NK-92 (cell line): ENCODE results near the gene MON1A.

Experiments used
- DNase-seq: peaks from one replicate; lab custom pipeline; 2025; ENCODE audit not compliant: unreplicated experiment; lab: John Stamatoyannopoulos, UW

MON1A gene

GRCh38 chr3:49896345-49896744 lies 33.3 kb downstream of the MON1A start:
- no peak for DNase-seq

- no peak for DNase-seq
Observed at GRCh38 chr3:49895791-49896190, 33.8 kb downstream of the MON1A start.

GRCh38 chr3:49889296-49889695 lies 40.3 kb downstream of the MON1A start:
- no peak for DNase-seq

DNA sequence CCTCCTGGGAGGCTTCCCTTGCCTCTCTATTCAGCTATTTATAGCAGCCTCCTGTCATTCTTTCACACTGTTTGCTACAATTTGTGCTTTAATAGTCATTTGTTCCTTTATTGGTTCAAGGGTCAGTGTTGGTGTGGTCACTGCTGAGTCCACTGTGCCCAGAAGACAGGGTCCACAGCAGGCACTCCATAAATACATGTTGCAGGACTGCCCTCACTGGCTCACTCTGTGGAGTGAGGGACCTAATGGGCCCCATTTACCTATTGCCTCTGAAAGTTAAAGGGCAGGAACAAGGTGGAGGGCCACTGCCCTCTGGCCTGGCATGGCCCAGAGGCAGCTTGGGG lies 42.7 kb downstream of the MON1A start:
- DNase-seq: no peak

DNA sequence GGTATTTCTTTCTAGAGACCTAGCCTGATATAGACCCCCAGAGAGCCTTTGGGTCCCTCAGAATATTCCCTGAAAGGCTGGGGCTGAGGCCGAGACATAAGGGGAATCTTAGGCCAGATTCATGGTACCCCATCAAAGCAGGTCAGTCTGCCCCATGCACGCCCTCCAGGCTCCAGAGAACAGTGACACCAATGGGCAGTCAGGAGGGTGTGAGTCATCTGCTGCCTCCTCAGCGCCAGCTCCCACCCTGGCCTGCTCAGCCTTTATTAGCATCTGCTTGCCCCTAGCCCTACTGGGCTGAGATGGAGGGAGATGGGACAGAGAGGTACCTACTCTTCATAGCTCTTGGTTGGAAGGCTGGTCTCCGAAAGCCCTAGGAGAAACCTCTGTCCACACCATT lies 45.6 kb downstream of the MON1A start:
- no peak for DNase-seq

GRCh38 chr3:49882166-49882565 lies 47.4 kb downstream of the MON1A start:
- no peak for DNase-seq

DNA sequence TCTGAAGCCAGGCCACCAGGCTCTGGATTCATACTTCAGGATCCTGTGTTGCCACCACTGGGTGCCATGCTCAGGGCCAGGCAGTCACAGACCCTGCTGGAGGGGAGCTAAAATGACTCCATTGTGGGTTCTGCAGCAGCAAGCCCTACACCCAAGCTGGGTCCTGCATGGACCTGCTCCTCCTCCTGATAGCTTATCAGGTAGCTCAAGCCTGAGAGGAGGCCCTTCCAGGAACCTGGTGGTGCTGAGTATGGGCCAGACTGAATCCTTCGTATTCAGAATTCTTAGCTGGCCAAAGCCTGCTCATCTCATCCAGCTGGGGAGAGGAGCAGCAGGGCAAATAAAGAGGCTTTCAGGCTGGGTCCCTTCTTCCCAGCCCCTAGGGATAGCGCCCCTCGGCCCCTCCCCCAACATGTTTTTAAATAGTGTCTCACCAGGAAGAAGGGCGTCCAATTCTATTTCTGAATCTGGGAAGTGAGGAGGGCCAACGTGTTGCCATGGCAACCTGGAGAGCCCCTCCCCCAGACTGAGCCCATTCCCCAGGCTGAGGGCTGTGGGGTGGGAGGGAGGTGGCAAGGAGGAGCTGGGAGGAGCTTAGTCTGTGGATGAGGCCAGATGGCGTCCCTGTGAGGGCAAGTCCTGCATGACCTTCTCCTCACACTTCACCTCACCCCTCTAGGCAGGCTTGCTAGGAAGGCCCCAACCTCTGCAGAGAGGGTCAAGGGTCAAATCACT lies 48.9 kb downstream of the MON1A start:
- DNase-seq: no peak

DNA sequence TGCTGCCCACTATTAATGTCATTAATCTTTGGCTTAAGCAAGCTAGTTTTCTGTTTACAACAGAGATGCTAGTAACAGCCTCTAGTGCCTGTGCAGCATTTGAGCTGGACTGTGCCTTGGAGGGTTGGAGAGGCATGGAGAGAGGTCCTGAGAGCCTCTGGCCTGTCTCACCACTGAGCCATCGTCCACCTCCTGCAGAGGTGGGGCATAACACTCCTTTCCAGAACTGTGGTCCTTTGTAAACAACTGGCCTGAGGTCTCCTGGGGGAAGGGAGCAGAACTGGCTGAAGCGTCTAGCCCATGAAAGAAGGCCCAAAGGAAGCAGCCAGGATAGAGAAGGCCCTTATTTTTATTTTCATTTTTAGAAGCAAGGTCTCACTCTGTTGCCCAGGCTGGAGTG lies 49.9 kb downstream of the MON1A start:
- no peak for DNase-seq

GRCh38 chr3:49878686-49879085 lies 50.9 kb downstream of the MON1A start:
- no peak for DNase-seq

GRCh38 chr3:49877716-49878115 lies 51.9 kb downstream of the MON1A start:
- no peak for DNase-seq

- DNase-seq: no peak
Observed at GRCh38 chr3:49876567-49876966, 53.0 kb downstream of the MON1A start.

- no peak for DNase-seq
Observed at GRCh38 chr3:49873623-49874022, 56.0 kb downstream of the MON1A start.

DNA sequence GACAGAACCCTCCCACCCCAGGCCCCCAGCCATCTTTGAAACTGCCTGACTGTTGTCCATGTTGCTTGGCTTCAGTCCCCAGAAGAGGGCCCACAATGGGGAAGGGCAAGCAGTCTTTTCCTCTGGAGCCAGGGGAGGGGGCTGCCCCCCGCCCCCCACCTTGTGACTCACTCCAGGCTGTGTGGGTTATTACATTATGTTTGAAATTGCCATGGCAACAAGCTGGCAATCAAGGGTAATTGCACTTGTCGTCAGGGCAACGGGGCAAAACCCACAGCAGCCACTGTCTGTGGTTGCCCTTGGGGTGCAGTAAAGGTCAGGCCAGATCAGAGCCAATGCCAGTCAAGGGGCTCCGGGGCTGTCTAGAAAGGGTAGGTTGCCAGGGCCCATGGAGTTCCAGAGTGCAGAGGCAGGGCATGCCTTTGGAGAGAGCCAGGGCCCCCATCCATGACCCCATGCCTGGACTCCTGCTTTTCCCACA lies 56.8 kb downstream of the MON1A start:
- DNase-seq: no peak

- no peak for DNase-seq
Observed at GRCh38 chr3:49871531-49872153, 58.0 kb downstream of the MON1A start.

DNA sequence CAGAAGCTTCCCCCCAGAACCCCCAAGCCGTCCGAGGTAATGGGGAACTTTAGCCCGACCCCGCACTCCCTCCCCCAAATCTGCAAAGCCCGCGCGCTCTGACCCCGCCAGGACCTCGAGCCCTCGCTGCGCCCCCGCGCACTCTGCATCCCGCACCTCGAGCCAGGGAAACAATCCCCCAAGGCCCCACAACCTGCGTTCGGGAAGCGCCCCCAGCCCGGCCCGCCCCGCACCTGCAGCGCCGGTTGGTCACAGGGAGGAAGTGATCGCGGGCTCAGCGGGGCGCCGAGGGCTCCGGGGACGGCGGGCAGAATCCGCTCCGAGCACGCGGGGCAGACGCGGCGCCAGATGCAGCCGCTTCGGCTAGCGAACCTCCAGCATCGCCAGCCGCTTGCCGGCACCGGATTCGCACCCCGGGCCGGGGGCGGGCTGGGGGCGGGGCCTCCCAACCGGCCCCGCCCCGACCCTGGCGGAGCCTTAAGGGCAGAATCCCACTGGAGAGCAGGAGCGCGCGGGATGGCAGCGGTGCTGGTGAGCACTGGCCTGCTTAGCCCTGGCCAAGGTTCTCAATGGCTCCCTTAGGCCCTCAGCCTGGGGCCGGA lies 60.0 kb downstream of the MON1A start, which contains the start of gene CAMKV:
TSS of gene CAMKV (minus strand) at position 382 of the 602 bp plus-strand sequence. CDS start 7,518 bp downstream, outside the sequence.
- no peak for DNase-seq

DNA sequence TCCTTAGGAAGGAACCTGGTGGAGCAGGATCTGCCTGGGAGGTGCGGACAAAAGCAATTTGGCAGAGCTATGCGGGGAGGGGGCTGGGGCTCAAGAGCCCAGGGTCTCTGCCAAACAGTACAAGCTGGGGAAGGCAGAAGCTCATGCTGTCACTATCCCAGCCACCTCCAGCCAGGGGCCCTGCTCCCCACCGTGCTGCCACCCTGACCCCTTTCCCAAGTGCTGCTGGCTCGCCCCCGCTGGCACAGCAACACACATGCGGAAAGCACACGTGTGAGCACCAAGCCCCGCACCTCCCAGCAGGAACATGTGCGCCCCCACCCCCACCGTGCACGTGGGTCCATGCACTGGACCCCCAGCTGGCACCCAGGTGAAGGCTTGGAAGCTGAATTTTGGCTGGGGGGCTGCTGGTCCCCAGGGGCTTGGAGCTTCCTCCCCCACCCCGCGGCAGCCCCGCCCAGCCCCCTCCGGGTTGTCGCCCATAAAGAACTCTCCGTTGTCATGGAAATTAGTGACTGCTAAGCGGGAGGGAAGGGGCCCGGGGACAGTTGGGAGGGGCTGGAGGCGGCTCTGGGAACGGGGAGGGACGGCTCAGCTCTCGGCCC lies 60.6 kb downstream of the MON1A start:
- no peak for DNase-seq

GRCh38 chr3:49867871-49868321 lies 61.7 kb downstream of the MON1A start:
- DNase-seq: no peak

- DNase-seq: no peak
Observed at GRCh38 chr3:49867400-49867799, 62.2 kb downstream of the MON1A start.

DNA sequence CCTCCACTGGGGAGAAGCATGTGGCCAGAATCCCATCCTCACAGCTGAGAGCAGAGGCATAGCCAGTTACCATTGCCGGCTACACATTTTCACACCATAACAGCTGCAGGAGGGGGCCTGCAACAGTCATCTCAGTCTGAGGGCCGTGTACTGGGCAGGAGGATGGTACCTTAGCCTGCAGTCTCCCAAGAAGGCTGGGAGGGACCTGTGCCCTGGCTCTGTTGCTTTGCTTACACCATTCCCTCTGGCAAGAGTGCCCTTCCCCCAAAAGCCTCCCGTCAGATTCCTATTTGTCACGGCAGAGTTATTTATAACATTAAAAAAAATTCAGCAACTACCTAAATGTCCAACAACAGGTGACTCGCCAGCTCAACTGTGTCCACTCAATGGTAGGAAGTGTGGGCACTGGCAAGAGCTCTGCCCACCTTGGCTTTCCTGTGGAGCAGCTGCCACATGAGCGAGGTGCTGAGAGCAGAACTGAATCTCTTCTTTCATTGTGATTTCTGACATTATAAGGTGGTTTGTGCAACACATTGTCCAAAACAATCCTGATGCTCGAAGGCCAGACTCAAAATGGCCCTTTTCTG lies 64.3 kb downstream of the MON1A start:
- DNase-seq: no peak

- DNase-seq: no peak
Observed at GRCh38 chr3:49864505-49864904, 65.1 kb downstream of the MON1A start.

DNA sequence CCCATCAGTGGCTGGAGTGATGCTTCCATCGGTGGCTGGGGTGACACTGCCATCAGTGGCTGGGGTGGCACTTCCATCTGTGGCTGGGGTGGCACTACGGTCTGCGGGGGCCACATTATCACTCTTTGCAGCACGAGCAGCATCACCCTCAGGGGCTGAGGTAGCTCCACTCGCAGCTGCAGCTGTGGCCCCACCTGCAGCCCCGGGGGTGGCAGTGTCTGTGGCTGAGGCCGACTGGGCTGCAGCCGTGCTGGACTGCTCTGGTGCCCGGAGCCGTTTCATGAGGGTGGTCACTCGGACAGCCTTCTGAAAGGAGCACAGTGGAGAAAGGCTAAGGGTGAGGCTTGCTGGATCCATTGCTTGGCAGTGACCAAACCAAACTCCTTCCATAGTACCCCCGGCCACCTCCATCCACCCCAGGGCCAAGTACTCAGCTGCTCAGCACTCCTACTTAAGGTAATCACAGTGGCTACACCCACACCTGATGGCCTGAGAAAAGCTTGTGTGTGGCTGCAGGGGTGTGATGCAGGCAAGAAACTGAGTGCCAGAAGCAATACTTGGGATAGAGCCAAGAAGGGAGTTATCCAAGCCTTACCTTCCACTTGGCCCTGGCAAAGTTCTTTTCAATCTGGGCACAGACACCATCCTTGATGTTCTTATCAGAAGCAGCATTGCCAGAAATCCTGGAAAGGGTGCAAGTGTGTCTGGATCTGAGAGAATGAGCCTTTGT lies 69.9 kb downstream of the MON1A start:
- DNase-seq: no peak
